OCI-LY7 (cell line): Measurements from ENCODE around the gene MRPL55. TPM values are rescaled to one million over a fixed set of nuclear protein-coding genes. Genes with fewer than 3 reads are reported as not detected.

Source experiments
- BruUV-seq: library from RNA; stranded (reverse); fragments of 400-500 nt; replicated peaks from 2 replicates; lab custom pipeline; 2021; lab: Mats Ljungman, UMichigan
- CTCF ChIA-PET: fragments of 300-600 bp; sonication (Branson Sonifier 250); formaldehyde crosslinking; loops from one replicate; lab custom pipeline; 2022; ENCODE audit warnings: antibody characterized with exemption; ENCODE audit not compliant: unreplicated experiment; lab: Charles Lee
- POLR2A ChIA-PET: fragments of 300-600 bp; sonication (Branson Sonifier 250); formaldehyde crosslinking; loops from one replicate; lab custom pipeline; 2022; ENCODE audit warnings: antibody characterized with exemption; lab: Charles Lee
- DNase-seq: peaks from one replicate; pipeline ENCODE4 v3.0.0-alpha.2; 2015; ENCODE audit warnings: low spot score
- H2AFZ ChIP-seq: fragments of 200-600 bp; sonication (generic), shearing (Covaris generic); 2 replicates; pipeline ENCODE4 v1.6.1; 2014; ENCODE audit warnings: mild to moderate bottlenecking, antibody characterized with exemption, low read length, moderate library complexity
- H3K27ac ChIP-seq: fragments of 200-600 bp; sonication (generic); 2 replicates; pipeline ENCODE4 v1.5.1; 2014; ENCODE audit warnings: mixed run types, low read depth, mild to moderate bottlenecking, moderate library complexity, low read length, inconsistent platforms; ENCODE audit not compliant: poor library complexity, severe bottlenecking
- H3K36me3 ChIP-seq: fragments of 200-600 bp; sonication (generic); 2 replicates; pipeline ENCODE4 v1.6.1; 2014; ENCODE audit warnings: mild to moderate bottlenecking, antibody characterized with exemption, low read length, moderate library complexity, mixed read lengths; ENCODE audit not compliant: insufficient read depth
- H3K4me1 ChIP-seq: fragments of 200-600 bp; sonication (generic); 2 replicates; pipeline ENCODE4 v1.5.1; 2014; ENCODE audit warnings: mild to moderate bottlenecking, low read length; ENCODE audit not compliant: insufficient read depth, poor library complexity, severe bottlenecking
- H3K4me2 ChIP-seq: fragments of 200-600 bp; sonication (generic); 2 replicates; pipeline ENCODE4 v1.6.1; 2014; ENCODE audit warnings: mild to moderate bottlenecking, low read length
- H3K4me3 ChIP-seq: fragments of 200-600 bp; sonication (generic); 2 replicates; pipeline ENCODE4 v1.5.1; 2014; ENCODE audit warnings: mild to moderate bottlenecking, low read depth, low read length; ENCODE audit not compliant: poor library complexity, severe bottlenecking
- H3K79me2 ChIP-seq: fragments of 200-600 bp; sonication (generic); 2 replicates; pipeline ENCODE4 v1.6.1; 2016; ENCODE audit warnings: low read depth, mild to moderate bottlenecking, low read length, moderate library complexity, mixed read lengths; ENCODE audit not compliant: insufficient read depth
- H3K9me2 ChIP-seq: fragments of 200-600 bp; sonication (generic); 2 replicates; pipeline ENCODE4 v1.6.1; 2016; ENCODE audit warnings: mild to moderate bottlenecking, low read length, mixed read lengths; ENCODE audit not compliant: insufficient read depth
- H3K9me3 ChIP-seq: fragments of 200-600 bp; sonication (generic); 2 replicates; pipeline ENCODE4 v1.6.1; 2014; ENCODE audit warnings: mild to moderate bottlenecking, mixed run types, low read length, mixed read lengths
- H4K20me1 ChIP-seq: fragments of 200-600 bp; sonication (generic); 2 replicates; pipeline ENCODE4 v1.6.1; 2014; ENCODE audit warnings: mild to moderate bottlenecking, antibody characterized with exemption, low read length, moderate library complexity, mixed read lengths; ENCODE audit not compliant: insufficient read depth
- EZH2phosphoT487 ChIP-seq: fragments of 200-600 bp; sonication (generic); IDR thresholded peaks from 2 replicates; pipeline ENCODE4 v1.6.1; 2018; ENCODE audit warnings: low read depth, borderline replicate concordance, mild to moderate bottlenecking, mixed run types, antibody characterized with exemption, low read length, moderate library complexity, mixed read lengths
- intact Hi-C: fragments of 100-400 bp; cut with micrococcal nuclease; formaldehyde crosslinking; loops from one replicate; pipeline ENCODE4 v1.10.0; 2022; ENCODE audit not compliant: unreplicated experiment
- total RNA-seq, 2 experiments: library from RNA; depleted of rRNA in 1 of 2; stranded (reverse); fragments of >200 nt in 1 of 2; shearing (Covaris generic) in 1 of 2; gene quantifications; 2 replicates each; pipeline ENCODE4 v1.2.3, GENCODE V29; 2014 to 2022
- TF ChIP-seq, protein P1 (sequence below): fragments of 200-600 bp; sonication (generic); conservative IDR thresholded peaks from 2 replicates; pipeline ENCODE4 v1.5.1; 2014; ENCODE audit warnings: mild to moderate bottlenecking, antibody characterized with exemption, low read length, moderate library complexity, mixed read lengths

Gene MRPL55
- total RNA-seq, 2 experiments from 2014 or later: 50.0 to 92.8 TPM

DNA sequence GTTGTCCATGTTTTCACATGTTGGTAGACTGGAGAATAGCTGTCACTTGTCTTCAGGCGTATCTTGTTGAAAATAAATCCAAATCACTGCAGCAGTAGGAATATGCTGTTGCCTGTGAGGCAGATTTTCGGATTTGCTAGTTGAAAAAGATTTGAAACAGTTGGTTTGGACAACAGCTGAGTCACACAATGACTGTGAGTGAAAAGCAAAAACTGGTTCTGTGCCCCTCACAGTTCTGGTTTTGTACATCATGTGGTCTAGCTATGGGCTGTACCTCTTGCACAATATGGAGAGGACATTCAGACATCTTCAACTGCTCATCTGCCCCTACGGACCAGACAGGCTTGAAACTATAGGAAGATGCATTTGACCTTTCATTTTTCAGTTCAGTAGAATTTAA, 24.8 kb downstream of the MRPL55 start:
- Histone ChIP-seq H2AFZ (no peak overlapping the region), H3K4me2 (peak overlapping the region; percentile 100), H3K79me2 (peaks cover 94% of the 10 kb centered on the region), H3K4me3 (peak overlapping the region; percentile 84), H3K9me2 (no peaks in the 10 kb centered on the region), H3K9me3 (no peaks in the 10 kb centered on the region), H3K36me3 (peaks cover 63% of the 10 kb centered on the region), H4K20me1 (peaks cover 61% of the 10 kb centered on the region), H3K27ac (no peak overlapping the region), H3K4me1 (peaks cover 49% of the 10 kb centered on the region)
- intact Hi-C loops: loop anchor here (1.0 to 5.0 kb wide), 3 partner anchors 18 to 297 kb away; partner anchors contain the start of gene IBA57
- no peak for TF ChIP-seq EZH2phosphoT487
- TF ChIP-seq, protein P1, sequence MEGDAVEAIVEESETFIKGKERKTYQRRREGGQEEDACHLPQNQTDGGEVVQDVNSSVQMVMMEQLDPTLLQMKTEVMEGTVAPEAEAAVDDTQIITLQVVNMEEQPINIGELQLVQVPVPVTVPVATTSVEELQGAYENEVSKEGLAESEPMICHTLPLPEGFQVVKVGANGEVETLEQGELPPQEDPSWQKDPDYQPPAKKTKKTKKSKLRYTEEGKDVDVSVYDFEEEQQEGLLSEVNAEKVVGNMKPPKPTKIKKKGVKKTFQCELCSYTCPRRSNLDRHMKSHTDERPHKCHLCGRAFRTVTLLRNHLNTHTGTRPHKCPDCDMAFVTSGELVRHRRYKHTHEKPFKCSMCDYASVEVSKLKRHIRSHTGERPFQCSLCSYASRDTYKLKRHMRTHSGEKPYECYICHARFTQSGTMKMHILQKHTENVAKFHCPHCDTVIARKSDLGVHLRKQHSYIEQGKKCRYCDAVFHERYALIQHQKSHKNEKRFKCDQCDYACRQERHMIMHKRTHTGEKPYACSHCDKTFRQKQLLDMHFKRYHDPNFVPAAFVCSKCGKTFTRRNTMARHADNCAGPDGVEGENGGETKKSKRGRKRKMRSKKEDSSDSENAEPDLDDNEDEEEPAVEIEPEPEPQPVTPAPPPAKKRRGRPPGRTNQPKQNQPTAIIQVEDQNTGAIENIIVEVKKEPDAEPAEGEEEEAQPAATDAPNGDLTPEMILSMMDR: no peak
- POLR2A ChIA-PET: interaction anchor here (0.7 to 1.1 kb wide), 2 partner anchors 21 to 81 kb away, joined by 3 to 9 read pairs; partner anchors contain the start of gene IBA57
- BruUV-seq: TSS peak; percentile 55
- no peak for DNase-seq
- CTCF ChIA-PET: no interaction called here

DNA sequence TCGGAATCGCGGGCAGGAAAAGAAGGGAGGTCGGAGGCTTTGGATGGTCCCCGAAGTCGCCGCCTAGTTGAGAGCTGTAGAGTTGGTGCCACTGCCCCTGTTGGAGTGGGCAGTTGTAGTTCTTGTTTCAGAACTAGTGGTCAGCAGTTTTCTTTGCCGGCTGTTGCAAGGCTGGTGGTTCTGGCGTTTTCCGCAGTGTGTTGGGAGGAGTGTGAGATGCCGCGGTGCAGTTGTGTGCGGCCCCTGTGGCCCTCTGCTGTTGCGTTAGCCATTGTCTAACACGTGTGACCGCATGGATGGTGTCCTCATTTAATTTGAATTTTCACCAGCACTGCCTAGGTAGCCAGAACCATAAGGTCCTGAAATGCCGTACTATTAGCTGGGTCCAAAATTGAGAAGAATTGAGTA, 25.2 kb downstream of the MRPL55 start:
- peaks cover 89% of the 10 kb centered on the region for H3K79me2 ChIP-seq
- no peaks in the 10 kb centered on the region for H3K9me3 ChIP-seq
- peaks cover 61% of the 10 kb centered on the region for H3K36me3 ChIP-seq
- peak overlapping the region; percentile 84 for H3K4me3 ChIP-seq
- H3K9me2 ChIP-seq: no peaks in the 10 kb centered on the region
- H3K4me1 ChIP-seq: peaks cover 44% of the 10 kb centered on the region
- TF ChIP-seq, protein P1: 0 out of 2 replicates have a peak, but pooled peaks have one; percentile 12
- no peak for TF ChIP-seq EZH2phosphoT487
- peaks cover 57% of the 10 kb centered on the region for H4K20me1 ChIP-seq
- no peak overlapping the region for H2AFZ ChIP-seq
- no peak for DNase-seq
- ChIA-PET POLR2A (interaction anchor here (0.7 to 1.1 kb wide), 2 partner anchors 22 to 82 kb away, joined by 3 to 9 read pairs; partner anchors contain the start of gene IBA57), CTCF (no interaction called here)
- H3K27ac ChIP-seq: no peak overlapping the region
- intact Hi-C loops: loop anchor here (1.0 to 5.0 kb wide), 3 partner anchors 18 to 297 kb away; partner anchors contain the start of gene IBA57
- H3K4me2 ChIP-seq: peak overlapping the region; percentile 100
- no TSS peak for BruUV-seq
